GM19239 (cell line): Measurements from ENCODE around the gene PIP4K2B.
A peak's percentile ranks its signal among the peaks of the same experiment; 100 is the strongest.

Experiments used
- DNase-seq: peaks from one replicate; pipeline ENCODE4 v3.0.0; 2011; ENCODE audit warnings: low spot score; ENCODE audit not compliant: insufficient read length
- FAIRE-seq: peaks from 2 replicates; lab custom pipeline; 2011; peaks lifted over from hg19 to GRCh38; lab: Jason Lieb, UNC

Gene PIP4K2B

DNA sequence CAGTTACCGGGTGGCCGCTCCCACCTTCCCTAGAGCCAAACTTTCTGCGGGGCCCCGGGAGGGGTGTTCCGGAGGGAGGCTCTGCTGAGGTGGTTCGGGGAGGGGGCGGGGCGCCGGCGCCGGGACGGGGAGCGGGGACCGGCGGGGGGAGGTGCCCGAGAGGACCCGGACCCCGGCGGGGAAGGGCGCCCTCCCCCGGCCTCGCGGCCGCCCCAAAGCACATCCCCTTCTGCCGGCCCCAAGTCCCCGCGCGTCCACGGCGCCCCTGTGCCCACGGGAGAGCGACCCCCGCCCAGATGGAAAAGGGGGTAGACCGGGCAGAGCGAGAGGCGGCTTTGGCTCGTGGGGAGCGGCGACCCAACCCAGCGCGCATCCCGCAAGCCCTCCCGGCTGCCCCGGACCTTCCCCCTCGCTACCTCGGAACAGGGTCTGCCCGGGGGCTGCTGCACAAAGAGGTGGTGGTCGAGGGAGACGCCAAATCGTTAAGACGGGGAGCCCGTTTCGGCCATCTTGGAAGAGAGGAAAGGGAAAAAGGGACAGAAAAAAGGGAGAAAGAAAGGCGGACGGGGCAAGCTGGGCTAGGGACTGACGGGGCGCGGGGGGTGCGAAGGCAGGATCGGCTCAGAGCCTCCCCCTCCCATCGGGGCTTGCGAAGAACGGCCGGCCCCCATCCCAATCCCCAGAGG lies 51.8 kb downstream of the PIP4K2B start:
- no peak for DNase-seq
- no peak for FAIRE-seq

GRCh38 chr17:38746849-38747462 lies 52.4 kb downstream of the PIP4K2B start:
- FAIRE-seq (no peak), DNase-seq (no peak)

DNA sequence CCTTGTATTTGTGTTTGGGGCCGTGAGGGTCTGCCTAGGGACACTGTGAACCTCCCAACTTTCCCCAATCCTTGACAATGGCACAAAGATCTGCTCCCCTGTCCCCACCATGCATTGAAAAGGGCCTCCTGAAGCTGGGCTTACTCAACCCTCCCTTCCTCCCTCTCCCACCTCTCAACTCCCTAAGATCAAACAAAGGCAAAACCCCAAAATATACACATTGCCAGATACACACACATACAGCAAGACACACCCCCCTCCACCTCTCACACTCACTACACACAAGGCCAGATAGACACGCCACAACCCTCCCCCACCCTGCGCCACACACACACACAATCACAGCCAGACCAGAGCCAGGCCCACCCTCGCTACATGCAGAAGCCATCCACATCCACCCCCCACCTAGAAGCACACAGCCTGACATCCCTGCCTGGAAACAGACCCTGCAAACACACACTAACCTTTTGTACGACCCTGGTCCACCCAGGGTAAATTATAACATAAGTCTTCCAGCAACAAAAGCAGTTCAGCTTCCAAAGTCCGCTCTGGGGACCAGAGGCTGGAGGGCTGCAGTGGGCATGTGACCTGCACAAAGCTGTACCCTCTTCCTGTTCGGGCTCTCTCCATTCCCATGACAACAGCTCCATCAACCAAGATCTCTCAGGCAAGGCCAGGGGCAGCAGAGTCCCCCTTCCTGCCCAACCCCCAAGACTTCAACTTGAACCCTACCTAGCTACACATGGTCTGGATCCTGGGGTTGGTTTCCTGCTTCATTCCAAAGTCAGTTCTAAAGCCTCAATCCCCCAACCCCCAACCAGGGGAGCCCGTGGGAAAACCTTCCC lies 53.1 kb downstream of the PIP4K2B start:
- FAIRE-seq (no peak), DNase-seq (no peak)

- FAIRE-seq (no peak), DNase-seq (no peak)
These were observed 53.8 kb downstream of the PIP4K2B start for GRCh38 chr17:38745545-38745944.

DNA sequence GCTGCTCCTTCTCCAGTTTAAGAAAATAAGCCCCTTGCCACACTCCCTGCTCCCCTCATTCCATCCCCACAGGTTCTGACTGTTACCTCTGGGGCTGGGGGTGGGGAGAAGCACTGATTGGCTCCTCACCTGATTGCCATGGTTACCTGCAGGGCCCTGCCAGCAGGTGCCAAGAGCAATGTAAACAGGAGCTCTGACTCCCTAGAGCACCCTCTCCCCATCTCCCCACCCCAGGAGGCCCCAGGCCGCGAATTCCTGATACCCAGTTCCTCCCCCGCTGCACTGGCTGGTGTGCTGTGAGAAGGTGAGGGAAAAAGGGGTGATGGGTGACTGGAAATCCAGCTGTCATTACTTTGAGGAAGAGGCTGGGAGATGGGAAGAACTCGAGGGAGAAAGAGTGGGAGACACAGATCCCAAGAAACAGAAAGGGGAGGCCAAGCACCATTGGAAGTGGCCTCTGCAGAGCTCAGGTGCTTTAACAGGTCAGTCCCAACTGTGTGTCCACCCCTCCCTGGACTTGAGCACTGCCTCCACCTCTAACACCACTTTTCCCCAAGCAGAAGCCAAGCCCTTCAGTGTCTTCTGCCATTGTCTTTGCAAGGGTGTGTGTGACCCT lies 55.7 kb downstream of the PIP4K2B start:
- no peak for FAIRE-seq
- DNase-seq = no peak

DNA sequence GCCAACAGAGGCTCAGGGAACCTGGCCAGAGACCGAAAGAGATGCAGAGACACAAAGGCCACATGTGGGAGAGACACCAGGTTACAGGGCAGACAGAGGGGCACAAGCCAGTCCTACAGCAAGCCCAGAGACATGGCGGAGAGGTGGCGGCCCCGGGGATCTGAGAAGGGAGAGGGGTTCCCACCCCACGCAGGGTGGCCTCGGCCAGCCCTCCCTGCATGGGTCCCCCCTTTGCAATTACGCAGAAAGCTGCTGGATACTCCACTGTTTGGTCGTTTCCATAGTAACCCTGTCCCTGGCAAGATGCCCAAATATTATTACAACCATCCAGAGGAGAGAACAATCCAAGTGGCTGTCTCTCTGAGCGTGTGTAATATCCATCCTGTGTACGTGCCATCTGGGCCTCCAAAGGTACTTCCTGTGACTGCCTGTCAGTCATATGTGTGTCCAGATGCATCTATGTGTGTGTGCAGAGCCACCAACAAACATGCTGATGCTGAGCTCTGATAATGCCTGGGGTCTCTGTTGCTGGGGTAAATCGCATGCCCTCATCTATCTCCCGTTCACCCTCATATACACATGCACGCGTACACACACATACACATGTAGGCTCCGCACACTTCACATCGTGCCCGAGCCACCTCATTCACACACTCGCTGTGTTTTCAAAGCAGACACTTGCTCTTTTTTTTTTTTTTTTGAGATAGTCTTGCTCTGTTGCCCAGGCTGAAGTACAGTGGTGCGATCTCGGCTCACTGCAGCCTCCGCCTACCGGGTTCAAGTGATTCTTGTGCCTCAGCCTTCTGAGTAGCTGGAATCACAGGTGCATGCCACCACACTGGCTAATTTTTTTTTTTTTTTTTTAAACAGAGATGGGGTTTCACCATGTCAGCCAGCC lies 56.7 kb downstream of the PIP4K2B start:
- FAIRE-seq (no peak), DNase-seq (no peak)

DNA sequence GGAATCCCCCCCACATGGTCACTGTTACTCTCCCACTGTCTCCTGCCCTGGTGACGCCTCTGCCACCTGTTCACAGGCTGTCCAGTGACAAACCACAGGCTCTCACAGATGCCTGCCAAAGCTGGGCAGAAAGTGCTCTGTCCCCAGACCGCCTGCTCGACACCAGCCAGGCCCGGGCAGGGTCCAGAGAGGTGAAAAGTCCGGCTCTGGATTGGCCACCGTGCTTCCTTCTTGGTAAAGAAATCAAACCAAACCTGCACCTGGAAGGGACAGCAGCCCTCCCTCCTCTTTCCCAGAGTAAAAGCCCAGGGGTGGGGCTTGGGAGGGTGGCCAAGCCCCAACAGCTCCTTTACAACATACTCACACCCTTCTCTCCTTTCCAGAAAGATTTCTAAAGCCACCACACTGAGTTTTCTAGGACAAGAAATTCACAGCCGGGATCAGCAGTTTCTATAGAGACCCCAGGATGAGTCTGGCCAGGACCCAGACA lies 57.4 kb downstream of the PIP4K2B start:
- FAIRE-seq = no peak
- DNase-seq = no peak

DNA sequence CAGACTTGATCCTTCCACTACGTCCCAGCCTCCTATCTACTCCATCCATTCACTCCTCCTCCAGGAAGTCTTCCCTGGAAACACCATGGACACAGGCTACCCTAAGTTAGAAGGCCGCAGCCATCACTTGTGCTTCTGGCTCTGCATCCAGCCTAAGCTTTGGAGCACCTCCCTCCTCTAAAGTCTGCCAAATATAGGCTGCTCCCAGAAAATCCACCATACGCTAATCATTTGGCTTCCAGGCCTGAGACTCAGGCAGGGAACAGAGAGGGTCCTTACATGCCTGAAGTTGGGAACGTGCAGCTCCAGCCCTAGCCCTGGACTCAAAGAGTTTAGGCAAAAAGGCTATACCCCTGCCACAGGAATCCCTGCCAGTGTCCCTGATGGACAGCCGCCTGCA lies 57.9 kb downstream of the PIP4K2B start:
- DNase-seq (no peak), FAIRE-seq (no peak)

DNA sequence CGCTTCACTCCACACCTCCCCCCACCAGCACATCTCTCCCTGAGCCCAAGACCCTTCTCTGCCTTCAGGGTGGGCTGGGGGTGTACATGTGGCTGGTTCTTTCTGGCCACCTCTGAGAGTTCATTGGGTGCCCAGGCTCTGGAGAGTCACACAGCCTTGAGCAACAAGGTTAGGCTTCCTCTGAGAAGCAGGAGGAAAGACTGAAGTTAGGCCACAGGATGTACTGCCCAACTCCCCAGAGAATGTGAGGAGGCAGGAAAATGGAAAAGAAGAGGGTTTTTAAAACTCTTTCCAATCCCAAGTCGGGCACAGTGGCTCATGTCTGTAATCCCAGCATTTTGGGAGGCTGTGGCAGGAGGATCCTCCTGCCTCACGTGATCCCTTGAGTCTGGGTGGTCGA lies 58.5 kb downstream of the PIP4K2B start:
- FAIRE-seq (no peak), DNase-seq (no peak)

- DNase-seq (no peak), FAIRE-seq (no peak)
These were observed 59.3 kb downstream of the PIP4K2B start for GRCh38 chr17:38740044-38740443.

- no peak for FAIRE-seq
- DNase-seq = no peak
These were observed 60.1 kb downstream of the PIP4K2B start for GRCh38 chr17:38739305-38739704.

DNA sequence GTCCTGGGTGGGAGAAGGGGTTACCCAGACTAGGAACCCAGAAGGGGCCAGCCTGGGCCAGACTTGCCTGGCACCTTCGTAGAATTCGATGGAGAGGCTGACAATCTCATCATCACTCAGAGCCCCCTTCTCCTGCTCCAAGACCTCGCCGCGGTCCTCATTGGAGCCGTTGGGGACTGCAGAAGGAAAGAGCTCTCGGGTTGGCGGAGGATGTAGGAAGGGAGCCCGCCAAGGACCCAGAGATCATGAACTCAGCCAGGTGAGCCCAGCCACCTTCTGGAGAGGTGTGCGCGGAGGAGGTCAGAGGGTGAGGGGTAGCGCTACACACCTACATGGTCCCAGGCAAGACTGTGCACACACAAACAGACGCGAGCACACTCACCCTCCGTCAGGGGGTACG lies 60.7 kb downstream of the PIP4K2B start:
- FAIRE-seq (no peak), DNase-seq (no peak)

DNA sequence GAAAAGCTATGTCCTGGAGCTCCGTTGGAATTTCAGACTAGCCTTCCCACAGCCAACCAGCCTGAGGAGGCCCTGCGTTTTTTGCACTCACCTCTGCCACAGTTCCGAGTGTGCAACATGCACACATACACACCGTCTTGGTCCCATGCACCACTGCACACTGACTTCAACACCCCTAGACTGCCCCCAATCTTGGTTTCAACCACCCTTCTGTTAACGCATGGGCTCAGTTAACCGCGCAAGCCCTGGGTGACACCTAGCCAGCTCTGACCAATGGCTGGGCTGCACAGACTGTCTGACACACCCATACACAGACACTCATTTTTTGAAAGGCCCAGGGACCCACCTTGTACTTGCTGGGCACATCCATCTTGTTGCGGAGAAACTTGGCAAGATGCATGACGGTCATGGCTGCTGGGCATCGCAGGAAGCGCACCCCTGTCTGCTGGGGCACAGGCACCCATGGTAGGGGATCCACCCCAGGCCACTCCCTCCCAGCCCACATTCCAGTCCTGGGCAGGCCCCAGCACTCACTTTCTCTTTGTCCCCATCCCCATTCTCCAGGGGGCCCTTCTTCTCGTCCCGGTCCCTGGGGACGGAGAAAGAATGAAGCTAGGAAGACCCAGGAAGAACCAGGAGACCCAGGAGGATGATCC lies 61.2 kb downstream of the PIP4K2B start:
- DNase-seq = no peak
- FAIRE-seq = no peak

DNA sequence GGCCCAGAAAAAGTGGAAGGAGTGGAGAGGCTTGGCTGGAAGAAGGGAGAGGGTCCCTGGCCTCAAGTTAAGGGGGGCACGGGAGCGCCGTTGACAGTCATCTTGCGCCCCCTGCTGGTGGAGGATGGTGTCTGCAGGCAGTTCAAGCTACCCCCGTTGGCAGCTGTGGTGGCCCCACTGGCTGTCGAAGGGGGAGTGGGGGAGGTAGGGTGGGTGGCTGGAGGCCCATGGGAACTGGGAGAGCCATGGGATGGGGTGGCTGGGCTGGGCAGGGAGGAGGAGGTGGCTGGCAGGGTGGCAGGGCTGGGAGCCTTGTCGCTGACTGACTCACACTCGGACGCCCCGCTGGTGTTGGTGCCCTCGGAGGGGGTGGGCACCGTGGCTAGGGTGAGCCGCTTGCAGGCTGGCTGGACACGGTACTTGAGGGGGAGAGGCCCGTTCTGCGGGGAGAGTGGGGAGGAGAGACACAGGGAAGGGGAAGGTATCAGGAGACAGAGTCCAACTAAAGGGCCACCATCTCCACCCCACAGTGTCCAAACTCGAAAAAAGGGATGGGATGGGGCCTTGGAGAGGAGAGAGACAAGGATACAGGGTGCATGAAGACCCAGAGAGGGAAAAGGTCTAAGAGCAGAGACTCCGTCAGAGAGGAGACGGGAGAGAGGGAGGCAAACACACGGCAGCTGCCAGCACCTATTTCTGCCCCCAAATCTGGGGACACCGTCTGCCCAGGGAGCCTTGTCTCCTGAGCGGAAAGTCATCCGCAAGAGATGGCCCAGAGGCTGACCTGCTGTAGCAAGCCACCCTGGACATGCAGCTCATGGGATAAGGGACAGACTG lies 64.0 kb downstream of the PIP4K2B start:
- FAIRE-seq = no peak
- peak; percentile 75 for DNase-seq

DNA sequence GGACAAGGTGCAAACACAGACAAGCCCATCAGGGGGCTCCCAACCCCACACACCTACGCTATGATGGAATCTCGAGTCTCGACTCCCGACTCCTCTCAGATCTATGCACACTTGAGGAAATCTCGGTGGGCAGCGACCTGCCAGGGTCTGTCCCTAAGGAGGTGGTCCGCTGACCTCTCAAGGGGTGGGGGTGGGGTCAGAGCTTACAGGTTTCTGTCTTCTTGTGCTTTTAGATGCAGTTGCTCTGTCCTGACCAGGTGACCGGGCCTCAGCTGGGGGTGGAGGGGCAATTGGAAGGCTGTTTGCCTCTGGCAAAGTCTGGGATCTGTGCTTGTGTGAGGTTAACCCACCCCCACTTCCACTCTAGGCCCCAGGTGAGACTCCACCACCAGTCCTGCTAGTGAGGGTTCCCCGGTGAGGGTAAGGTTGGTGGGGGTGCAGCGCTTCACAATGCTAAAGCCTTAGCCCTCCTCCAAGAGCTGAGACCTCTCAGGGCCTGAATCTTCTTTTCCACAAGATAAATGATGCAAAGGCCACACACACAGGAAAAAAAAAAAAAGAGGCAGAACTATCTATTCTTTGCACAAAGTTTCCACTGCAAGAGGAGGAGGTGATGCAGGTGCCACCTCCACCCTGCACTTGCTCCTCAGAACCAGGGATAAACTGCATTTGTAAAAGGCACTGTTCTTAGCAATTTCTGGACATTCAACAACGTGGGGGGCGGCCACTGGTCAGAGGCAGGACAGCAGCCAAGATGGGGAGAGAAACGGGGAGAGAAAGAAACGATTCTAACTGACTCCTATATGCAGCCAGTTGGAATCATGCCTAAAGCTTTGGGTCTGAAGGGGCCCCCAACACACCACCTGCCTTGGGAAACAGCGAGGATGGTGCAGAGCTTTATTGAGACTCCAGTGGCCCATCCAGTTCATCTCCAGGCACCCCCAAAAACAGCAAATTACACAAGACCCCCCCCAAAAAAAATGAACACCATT lies 65.1 kb downstream of the PIP4K2B start:
- DNase-seq (no peak), FAIRE-seq (no peak)

- FAIRE-seq (no peak), DNase-seq (no peak)
These were observed 65.9 kb downstream of the PIP4K2B start for GRCh38 chr17:38733282-38733981.
